ENCODE results near the gene CRIM1.
"Not testable (repeated sequence)": the region's sequence is repeated elsewhere in the genome, so short reads cannot be mapped to it uniquely, and the experiment has no call there.

Gene CRIM1

GRCh38 chr2:36351736-36352349, 3.7 kb upstream of the CRIM1 start:
- DNase-seq = peak; percentile 55

- peak; percentile 80 for DNase-seq
Observed at GRCh38 chr2:36352701-36353100, 2.9 kb upstream of the CRIM1 start.

GRCh38 chr2:36354811-36355150, 797 bp upstream of the CRIM1 start:
- no peak for DNase-seq

GRCh38 chr2:36355890-36356297, 316 bp downstream of the CRIM1 start:
- DNase-seq = no peak

- DNase-seq = no peak
Observed at GRCh38 chr2:36356298-36356989, 866 bp downstream of the CRIM1 start.

GRCh38 chr2:36356990-36357846, 1.6 kb downstream of the CRIM1 start:
- peak; percentile 58 for DNase-seq

GRCh38 chr2:36357847-36358659, 2.5 kb downstream of the CRIM1 start:
- DNase-seq = peak; percentile 80

- no peak for DNase-seq
Observed at GRCh38 chr2:36359067-36359466, 3.5 kb downstream of the CRIM1 start.

- DNase-seq = no peak
Observed at GRCh38 chr2:36360063-36360462, 4.5 kb downstream of the CRIM1 start.

- DNase-seq = no peak
Observed at GRCh38 chr2:36360834-36361233, 5.3 kb downstream of the CRIM1 start.

- DNase-seq = peak; percentile 69
Observed at GRCh38 chr2:36361396-36361795, 5.8 kb downstream of the CRIM1 start.

GRCh38 chr2:36362291-36362690, 6.7 kb downstream of the CRIM1 start:
- DNase-seq = peak; percentile 75

GRCh38 chr2:36363085-36363484, 7.5 kb downstream of the CRIM1 start:
- not testable (repeated sequence) for DNase-seq

GRCh38 chr2:36366491-36367120, 11.0 kb downstream of the CRIM1 start:
- no peak for DNase-seq

- DNase-seq = no peak
Observed at GRCh38 chr2:36367486-36367885, 11.9 kb downstream of the CRIM1 start.

GRCh38 chr2:36367895-36368353, 12.3 kb downstream of the CRIM1 start:
- peak; percentile 46 for DNase-seq

- DNase-seq = no peak
Observed at GRCh38 chr2:36368438-36368837, 12.9 kb downstream of the CRIM1 start.

GRCh38 chr2:36369163-36369562, 13.6 kb downstream of the CRIM1 start:
- DNase-seq = no peak

GRCh38 chr2:36369716-36370115, 14.1 kb downstream of the CRIM1 start:
- DNase-seq = no peak

GRCh38 chr2:36370281-36370680, 14.7 kb downstream of the CRIM1 start:
- DNase-seq = no peak

- DNase-seq = peak; percentile 58
Observed at GRCh38 chr2:36371070-36371874, 15.7 kb downstream of the CRIM1 start.
